Activated T-cell treated with anti-CD3 and anti-CD28 coated beads for 1 hour (primary cell): ENCODE results near the gene CHTF8.
"Not testable (repeated sequence)": the region's sequence is repeated elsewhere in the genome, so short reads cannot be mapped to it uniquely, and the experiment has no call there.

Experiments
- DNase-seq: peaks from one replicate; pipeline ENCODE4 v3.0.0-alpha.2; 2020; ENCODE audit warnings: low read depth

CHTF8 gene

GRCh38 chr16:69132424-69133252 lies at the start of gene CHTF8, which contains the start of gene UTP4:
Gene CHTF8, minus strand, starts transcription at chr16:69132588. Its CDS starts 11,130 bp downstream, at chr16:69121458.
Gene UTP4, plus strand, starts transcription at chr16:69132649. Its CDS starts 811 bp downstream, at chr16:69133460.
- peak; percentile 81 for DNase-seq

- DNase-seq = no peak
These were observed 47.6 kb upstream of the CHTF8 start for GRCh38 chr16:69180011-69180338.

- DNase-seq = no peak
These were observed 47.1 kb upstream of the CHTF8 start for GRCh38 chr16:69179328-69180010.

GRCh38 chr16:69176033-69176800 lies 43.8 kb upstream of the CHTF8 start:
- no peak for DNase-seq

GRCh38 chr16:69171325-69172084 lies 39.1 kb upstream of the CHTF8 start:
- no peak for DNase-seq

- no peak for DNase-seq
These were observed 37.4 kb upstream of the CHTF8 start for GRCh38 chr16:69169607-69170352.

- DNase-seq = no peak
These were observed 36.7 kb upstream of the CHTF8 start for GRCh38 chr16:69169051-69169450.

GRCh38 chr16:69166946-69167930 lies 34.9 kb upstream of the CHTF8 start:
- DNase-seq = no peak

GRCh38 chr16:69166221-69166833 lies 33.9 kb upstream of the CHTF8 start:
- DNase-seq = peak; percentile 20

GRCh38 chr16:69165584-69165983 lies 33.2 kb upstream of the CHTF8 start:
- DNase-seq = no peak

- DNase-seq = no peak
These were observed 27.8 kb upstream of the CHTF8 start for GRCh38 chr16:69160192-69160591.

- DNase-seq = no peak
These were observed 24.8 kb upstream of the CHTF8 start for GRCh38 chr16:69157196-69157595.

- DNase-seq = no peak
These were observed 17.9 kb upstream of the CHTF8 start for GRCh38 chr16:69150146-69150865.

- DNase-seq = not testable (repeated sequence)
These were observed 17.2 kb upstream of the CHTF8 start for GRCh38 chr16:69149621-69150020.

GRCh38 chr16:69145658-69146057 lies 13.3 kb upstream of the CHTF8 start:
- DNase-seq = no peak

GRCh38 chr16:69143116-69143515 lies 10.7 kb upstream of the CHTF8 start:
- DNase-seq = no peak

GRCh38 chr16:69141936-69142335 lies 9.5 kb upstream of the CHTF8 start:
- DNase-seq = no peak

- no peak for DNase-seq
These were observed 8.6 kb upstream of the CHTF8 start for GRCh38 chr16:69141014-69141413.

- not testable (repeated sequence) for DNase-seq
These were observed 7.1 kb upstream of the CHTF8 start for GRCh38 chr16:69139464-69139863.
